Right ventricle myocardium inferior (tissue), 1 donor: ENCODE results near the gene ZFAND6. TPM values are rescaled to one million over a fixed set of nuclear protein-coding genes. Genes with fewer than 3 reads are reported as not detected.
"Not testable (repeated sequence)": the region's sequence is repeated elsewhere in the genome, so short reads cannot be mapped to it uniquely, and the experiment has no call there.

Source experiments
- ATAC-seq: fragments of 200-7000 bp; cut with Tn5 transposase; one replicate; pipeline ENCODE4 v1.9.1; 2020; ENCODE audit warnings: mild to moderate bottlenecking, moderate library complexity
- DNase-seq: peaks from one replicate; pipeline ENCODE4 v3.0.0; 2021; ENCODE audit errors: missing footprints
- intact Hi-C: fragments of 100-400 bp; cut with DNase I; formaldehyde crosslinking; loops from one replicate; pipeline ENCODE4 v1.11.0; 2022
- total RNA-seq: library from RNA; stranded (reverse); fragmentation: NEBNext Ultra II Directional; extraction: Animal tissue kit (Norgen Biotek cat#: 25700); gene quantifications from one replicate; pipeline ENCODE4 v1.2.1, GENCODE V29; 2021
- donor health status: DM: no; HTN: yes; CAD: no; lungs with severe emphysema.

Gene ZFAND6
- total RNA-seq, 1 donor from 2014 or later = 72.4 TPM

GRCh38 chr15:80120636-80121035 is 61.2 kb downstream of the ZFAND6 start:
- intact Hi-C loops = no loop called here
- ATAC-seq (no peak), DNase-seq (no peak)

DNA sequence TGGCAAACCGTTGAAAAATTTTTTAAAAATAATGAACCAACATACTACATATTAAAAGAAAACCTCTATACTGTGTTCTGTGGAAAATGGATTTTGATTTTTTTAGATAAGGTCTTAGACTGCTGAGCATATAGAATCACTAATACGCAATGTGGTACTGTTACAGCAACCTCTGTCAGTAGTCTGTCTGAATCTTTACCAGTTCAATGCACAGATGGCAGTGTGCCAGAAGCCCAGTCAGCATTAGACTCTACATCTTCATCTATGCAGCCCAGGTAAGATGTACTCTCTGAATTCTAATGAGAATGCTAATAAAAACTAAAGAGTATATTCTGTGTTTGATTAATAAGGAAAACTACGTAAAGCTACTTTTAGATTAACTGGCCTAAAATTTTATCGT is 62.1 kb downstream of the ZFAND6 start:
- intact Hi-C loops = no loop called here
- no peak for ATAC-seq
- no peak for DNase-seq

DNA sequence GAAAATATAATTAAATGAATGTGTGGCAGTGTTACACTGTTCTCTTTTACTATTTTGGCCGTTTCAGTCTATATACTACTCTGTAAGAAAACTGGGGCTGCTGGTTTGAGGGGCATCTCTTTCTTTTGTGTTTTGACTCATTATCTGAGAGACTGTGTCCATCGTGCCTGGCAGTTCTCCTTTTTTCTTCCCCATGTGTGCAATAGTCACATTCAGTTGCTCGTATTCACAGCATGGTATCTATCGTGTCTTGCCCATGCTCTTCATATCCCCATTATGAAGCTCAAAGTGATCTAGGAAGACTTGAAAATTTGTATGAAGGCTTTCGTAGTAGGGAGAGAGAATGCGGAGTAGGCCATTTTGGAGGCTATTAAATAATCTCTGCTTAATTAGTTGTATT is 63.6 kb downstream of the ZFAND6 start:
- ATAC-seq = no peak
- intact Hi-C loops = no loop called here
- DNase-seq = no peak

DNA sequence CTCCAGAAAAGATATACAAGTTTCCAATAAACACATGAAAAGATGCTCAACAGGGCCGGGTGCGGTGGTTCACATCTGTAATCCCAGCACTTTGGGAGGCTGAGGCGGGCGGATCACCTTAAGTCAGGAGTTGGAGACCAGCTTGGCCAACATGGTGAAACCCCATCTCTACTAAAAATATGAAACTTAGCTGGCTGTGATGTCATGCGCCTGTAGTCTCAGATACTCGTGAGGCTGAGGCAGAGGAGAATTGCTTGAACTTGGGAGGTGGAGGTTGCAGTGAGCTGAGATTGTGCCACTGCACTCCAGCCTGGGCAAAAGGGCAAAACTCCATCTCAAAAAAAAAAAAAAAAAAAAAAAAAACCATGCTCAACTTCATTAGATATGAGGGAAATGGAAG is 67.8 kb downstream of the ZFAND6 start:
- DNase-seq, ATAC-seq, intact Hi-C loops: not testable (repeated sequence)

DNA sequence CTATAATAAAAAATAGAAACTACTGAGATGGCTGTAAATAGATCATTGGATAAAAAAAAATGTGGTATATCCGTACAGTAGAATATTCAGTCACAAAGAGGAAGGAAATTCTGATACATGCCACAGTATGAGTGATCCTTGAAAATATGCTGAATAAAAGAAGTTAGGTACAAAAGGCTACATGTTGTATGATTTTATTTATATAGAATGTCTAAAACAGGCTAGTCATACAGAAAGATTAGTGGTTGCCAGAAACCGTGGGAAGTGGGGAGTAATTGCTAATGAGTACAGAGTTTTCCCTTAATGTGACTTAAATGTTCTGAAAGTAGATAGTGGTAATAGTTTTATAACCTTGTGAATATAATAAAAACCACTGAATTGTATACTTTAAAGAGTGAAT is 68.4 kb downstream of the ZFAND6 start:
- intact Hi-C loops = no loop called here
- DNase-seq (no peak), ATAC-seq (no peak)

DNA sequence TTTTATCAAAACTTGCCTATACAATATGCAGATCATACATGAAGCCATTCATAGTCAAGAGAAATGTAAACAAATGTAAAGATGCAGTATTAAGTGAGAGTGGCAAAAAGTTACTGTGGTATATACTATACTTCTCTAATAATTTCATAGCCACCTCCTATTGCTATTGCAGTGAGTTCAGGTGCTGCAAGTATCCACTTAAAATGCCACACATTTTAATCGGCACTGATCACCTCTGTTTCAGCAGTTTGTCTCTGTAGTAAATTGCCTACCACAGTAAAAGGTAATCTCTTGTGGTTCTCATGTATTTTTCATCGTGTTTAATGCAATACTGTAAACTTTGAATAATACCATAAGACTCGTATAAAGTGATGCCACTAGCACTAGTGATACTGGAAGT is 72.9 kb downstream of the ZFAND6 start:
- ATAC-seq (no peak), DNase-seq (no peak)
- intact Hi-C loops = no loop called here

DNA sequence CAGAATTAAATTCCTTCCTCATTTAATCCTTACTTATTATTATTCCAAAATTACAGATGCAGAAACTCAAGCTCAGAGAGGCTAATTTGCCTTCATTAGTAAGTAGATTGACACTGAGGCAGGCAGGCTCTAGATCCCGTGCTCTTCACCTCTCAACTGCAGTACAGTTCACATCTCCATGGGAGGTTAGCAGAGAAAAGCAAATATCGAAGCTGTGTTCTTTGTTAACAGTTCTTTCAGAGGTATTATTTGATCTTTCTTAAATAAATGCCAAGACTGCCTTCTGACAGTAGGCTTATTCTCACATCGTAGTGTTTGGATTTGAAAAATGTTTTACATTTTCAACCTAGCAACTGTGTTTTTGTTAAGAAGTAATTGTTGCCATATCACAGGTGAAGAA is 77.4 kb downstream of the ZFAND6 start:
- no peak for ATAC-seq
- intact Hi-C loops = no loop called here
- DNase-seq = no peak

- DNase-seq (no peak), ATAC-seq (no peak)
- intact Hi-C loops = no loop called here
Observed at GRCh38 chr15:80138961-80139360, 79.5 kb downstream of the ZFAND6 start.

DNA sequence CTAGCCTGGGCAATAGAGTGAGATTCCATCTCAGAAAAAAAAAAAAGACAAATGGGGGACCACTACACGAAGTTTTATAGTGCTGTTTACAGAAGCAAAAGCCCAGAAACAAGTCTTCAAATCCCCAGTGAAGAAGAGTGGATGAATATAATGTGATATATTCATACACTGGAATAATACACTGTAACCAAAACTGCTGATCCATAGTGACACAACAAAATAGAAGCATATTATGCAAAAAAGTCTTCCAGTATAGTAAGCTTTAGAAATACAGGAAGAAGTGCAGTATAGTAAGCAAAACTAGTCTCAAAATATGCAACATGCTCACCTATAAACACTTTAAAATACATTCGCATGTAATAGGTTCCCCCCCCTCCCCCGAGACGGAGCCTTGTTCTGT is 81.4 kb downstream of the ZFAND6 start:
- DNase-seq = no peak
- no peak for ATAC-seq
- intact Hi-C loops = no loop called here

GRCh38 chr15:80141916-80142598 is 82.6 kb downstream of the ZFAND6 start:
- no peak for ATAC-seq
- DNase-seq = no peak
- intact Hi-C loops = no loop called here

GRCh38 chr15:80142646-80143045 is 83.2 kb downstream of the ZFAND6 start:
- intact Hi-C loops = no loop called here
- ATAC-seq (no peak), DNase-seq (no peak)

DNA sequence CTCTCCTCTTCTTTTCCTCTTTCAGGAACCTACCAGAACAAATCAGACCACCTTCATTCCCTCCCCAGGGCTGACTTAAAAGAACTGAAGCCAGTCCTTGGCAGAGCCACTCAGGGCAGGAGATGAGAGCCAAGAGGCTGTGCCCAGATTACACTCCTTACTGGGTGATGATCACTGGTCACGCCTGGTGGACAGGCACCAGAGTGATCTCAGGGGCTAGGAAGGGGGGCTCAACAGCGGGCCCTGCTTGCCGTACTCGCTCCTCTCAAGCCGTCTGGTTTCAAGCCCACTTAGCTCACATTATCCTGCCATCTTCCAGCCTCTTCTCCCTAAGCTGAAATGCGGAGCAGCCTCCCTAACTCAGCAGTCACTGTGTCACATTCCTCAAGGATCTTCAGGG is 91.7 kb downstream of the ZFAND6 start:
- DNase-seq (no peak), ATAC-seq (no peak)
- intact Hi-C loops = loop anchor here (5.0 kb wide), 1 partner anchor 229 kb away; no protein-coding TSS in a partner anchor

- ATAC-seq = no peak
- intact Hi-C loops = loop anchor here (5.0 kb wide), 1 partner anchor 229 kb away; no protein-coding TSS in a partner anchor
- no peak for DNase-seq
Observed at GRCh38 chr15:80151576-80151975, 92.1 kb downstream of the ZFAND6 start.

DNA sequence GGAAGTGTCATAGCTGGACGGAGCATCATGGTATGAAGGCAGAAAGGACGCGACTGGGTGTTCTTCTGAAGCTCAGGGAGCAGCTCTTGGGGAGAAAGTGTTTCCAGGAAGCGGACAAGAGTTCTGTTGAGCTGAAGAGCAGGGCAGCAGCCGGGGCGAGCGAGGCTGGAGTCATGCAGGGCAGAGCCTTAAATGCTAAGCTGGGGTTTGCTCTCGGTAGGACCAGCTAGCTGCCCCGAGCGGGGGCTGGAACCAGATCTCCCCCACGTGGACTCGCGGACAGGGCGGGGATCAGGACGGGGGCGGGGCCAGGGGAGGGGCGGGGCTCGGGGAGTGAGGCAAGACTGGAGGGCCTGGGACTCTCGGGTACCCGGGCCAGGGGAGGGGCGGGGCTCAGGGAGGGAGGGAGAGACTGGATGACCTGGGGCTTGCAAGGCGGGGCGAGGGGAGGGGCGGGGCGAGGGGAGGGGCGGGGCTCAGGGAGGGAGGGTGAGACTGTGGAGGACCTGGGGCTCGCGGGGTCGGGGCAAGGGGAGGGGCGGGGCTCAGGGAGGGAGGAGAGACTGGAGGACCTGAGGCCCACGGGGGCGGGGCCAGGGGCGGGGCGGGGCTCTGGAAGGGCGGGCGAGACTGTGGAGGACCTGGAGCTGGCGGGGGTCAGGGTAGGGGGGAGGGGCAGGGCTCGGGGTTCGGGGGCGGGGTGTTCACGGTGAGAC is 92.9 kb downstream of the ZFAND6 start:
- intact Hi-C loops = loop anchor here (2.0 to 5.0 kb wide), 2 partner anchors 94 to 230 kb away; partner anchors contain the start of gene ZFAND6
- DNase-seq = peak; percentile 98
- ATAC-seq = peak; percentile 90

GRCh38 chr15:80152896-80153876 is 93.7 kb downstream of the ZFAND6 start, which contains the start of gene FAH:
FAH (plus strand) TSS chr15:80152999; CDS start chr15:80153055, 56 bp downstream.
- DNase-seq (no peak), ATAC-seq (peak; percentile 84)
- intact Hi-C loops = loop anchor here (2.0 to 5.0 kb wide), 2 partner anchors 94 to 231 kb away; partner anchors contain the start of gene ZFAND6

GRCh38 chr15:80153900-80154299 is 94.4 kb downstream of the ZFAND6 start:
- DNase-seq = no peak
- intact Hi-C loops = loop anchor here (2.0 to 5.0 kb wide), 2 partner anchors 95 to 232 kb away; partner anchors contain the start of gene ZFAND6
- no peak for ATAC-seq

GRCh38 chr15:80154336-80154735 is 94.9 kb downstream of the ZFAND6 start:
- intact Hi-C loops = loop anchor here (5.0 kb wide), 1 partner anchor 232 kb away; no protein-coding TSS in a partner anchor
- no peak for ATAC-seq
- no peak for DNase-seq

DNA sequence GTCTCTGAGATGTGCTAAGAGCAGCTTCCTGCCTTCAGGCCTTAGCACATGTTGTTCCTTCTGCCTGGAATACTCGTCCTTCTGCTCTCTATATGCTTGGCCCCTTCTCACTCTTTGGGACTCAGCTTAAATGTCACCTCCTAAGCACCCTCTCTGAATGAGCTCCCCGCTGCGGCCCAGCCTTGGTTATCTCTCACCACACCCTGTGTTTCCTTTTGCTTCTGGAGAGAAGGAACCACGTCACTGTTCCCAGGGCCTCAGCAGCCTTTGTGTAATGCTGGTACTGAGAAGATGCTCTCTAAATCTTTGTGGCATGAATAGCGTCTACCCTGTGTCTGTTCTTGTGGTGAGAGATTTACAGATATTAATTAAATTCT is 95.5 kb downstream of the ZFAND6 start:
- ATAC-seq = no peak
- intact Hi-C loops = no loop called here
- DNase-seq = no peak
